ENCODE measurements around the gene UCHL5.
A peak's percentile ranks its signal among the peaks of the same experiment; 100 is the strongest.

UCHL5 gene

GRCh38 chr1:193011406-193011805 is 47.8 kb downstream of the UCHL5 start:
- Histone ChIP-seq H3K4me3 (ENCODE audit: low read depth in 1 of 2, low read length in 1 of 2) (no peak overlapping the region), H3K4me1 (ENCODE audit: control insufficient read depth in 1 of 2, insufficient read depth in 1 of 2, low read depth in 1 of 2, low read length in 1 of 2) (peaks cover 16 to 21% of the 10 kb centered on the region in 2 experiments), H3K36me3 (no peaks in the 10 kb centered on the region), H3K27ac (no peak overlapping the region), H3K27me3 (no peaks in the 10 kb centered on the region), H3K9me3 (no peaks in the 10 kb centered on the region)
- TF ChIP-seq CTCF (IDR thresholded peaks at IDR 0.05) = no peak

- no peak for TF ChIP-seq CTCF (IDR thresholded peaks at IDR 0.05)
Measured at GRCh38 chr1:193009501-193009900, 49.7 kb downstream of the UCHL5 start.

GRCh38 chr1:193005785-193006184 is 53.4 kb downstream of the UCHL5 start:
- H3K27ac ChIP-seq = no peak overlapping the region
- no peak overlapping the region for H3K4me3 ChIP-seq (ENCODE audit: low read depth in 1 of 2, low read length in 1 of 2)
- no peak for TF ChIP-seq CTCF (IDR thresholded peaks at IDR 0.05)
- no peaks in the 10 kb centered on the region for H3K36me3 ChIP-seq
- H3K9me3 ChIP-seq = no peaks in the 10 kb centered on the region
- peaks cover 4 to 5% of the 10 kb centered on the region in 2 experiments for H3K4me1 ChIP-seq (ENCODE audit: control insufficient read depth in 1 of 2, insufficient read depth in 1 of 2, low read depth in 1 of 2, low read length in 1 of 2)
- H3K27me3 ChIP-seq = no peaks in the 10 kb centered on the region

More at GRCh38 chr1:193009501-193009900, 49.7 kb downstream of the UCHL5 start:
- Histone ChIP-seq H3K4me1 (ENCODE audit: control insufficient read depth in 1 of 2, insufficient read depth in 1 of 2, low read depth in 1 of 2, low read length in 1 of 2) (peaks cover 16 to 21% of the 10 kb centered on the region in 2 experiments), H3K27ac (no peak overlapping the region), H3K27me3 (no peaks in the 10 kb centered on the region), H3K9me3 (no peaks in the 10 kb centered on the region), H3K4me3 (ENCODE audit: low read depth in 1 of 2, low read length in 1 of 2) (no peak overlapping the region), H3K36me3 (no peaks in the 10 kb centered on the region)

GRCh38 chr1:192998536-192998935 is 60.6 kb downstream of the UCHL5 start:
- peaks cover 14 to 21% of the 10 kb centered on the region in 2 experiments for H3K4me1 ChIP-seq (ENCODE audit: control insufficient read depth in 1 of 2, insufficient read depth in 1 of 2, low read depth in 1 of 2, low read length in 1 of 2)
- H3K9me3 ChIP-seq = no peaks in the 10 kb centered on the region
- no peaks in the 10 kb centered on the region for H3K36me3 ChIP-seq
- peak; percentile 95 for TF ChIP-seq CTCF (IDR thresholded peaks at IDR 0.05)
- H3K27me3 ChIP-seq = no peaks in the 10 kb centered on the region
- peak overlapping the region; percentile 74 for H3K27ac ChIP-seq
- H3K4me3 ChIP-seq (ENCODE audit: low read depth in 1 of 2, low read length in 1 of 2) = peak overlapping the region in 1 of 2 experiments; percentile 18

GRCh38 chr1:192994141-192994540 is 65.0 kb downstream of the UCHL5 start:
- H3K27me3 ChIP-seq = no peaks in the 10 kb centered on the region
- H3K4me3 ChIP-seq (ENCODE audit: low read depth in 1 of 2, low read length in 1 of 2) = no peak overlapping the region
- no peaks in the 10 kb centered on the region for H3K36me3 ChIP-seq
- H3K4me1 ChIP-seq (ENCODE audit: control insufficient read depth in 1 of 2, insufficient read depth in 1 of 2, low read depth in 1 of 2, low read length in 1 of 2) = peaks cover 14 to 19% of the 10 kb centered on the region in 2 experiments
- no peaks in the 10 kb centered on the region for H3K9me3 ChIP-seq
- H3K27ac ChIP-seq = no peak overlapping the region
- no peak for TF ChIP-seq CTCF (IDR thresholded peaks at IDR 0.05)

Measured in neutrophil (primary cell).